BLaER1 (cell line): ENCODE measurements around the gene LRRC9.

Source experiments
- H3K27ac ChIP-seq: shearing (Covaris generic); formaldehyde crosslinking; 2 replicates; pipeline ENCODE4 v1.8.1; 2022
- H3K27me3 ChIP-seq: shearing (Covaris generic); formaldehyde crosslinking; 2 replicates; pipeline ENCODE4 v1.8.1; 2022
- H3K36me3 ChIP-seq: shearing (Covaris generic); formaldehyde crosslinking; 2 replicates; pipeline ENCODE4 v1.8.1; 2022
- H3K4me1 ChIP-seq: shearing (Covaris generic); formaldehyde crosslinking; 2 replicates; pipeline ENCODE4 v1.8.1; 2022
- H3K4me2 ChIP-seq: shearing (Covaris generic); formaldehyde crosslinking; 2 replicates; pipeline ENCODE4 v1.8.1; 2022
- H3K4me3 ChIP-seq: shearing (Covaris generic); formaldehyde crosslinking; 2 replicates; pipeline ENCODE4 v1.8.1; 2022
- H3K9ac ChIP-seq: shearing (Covaris generic); formaldehyde crosslinking; 2 replicates; pipeline ENCODE4 v1.8.1; 2022
- H3K9me3 ChIP-seq: shearing (Covaris generic); formaldehyde crosslinking; 2 replicates; pipeline ENCODE4 v1.8.1; 2022
- H4K20me1 ChIP-seq: shearing (Covaris generic); formaldehyde crosslinking; 2 replicates; pipeline ENCODE4 v1.8.1; 2022
- Cebpa-rat ChIP-seq: shearing (Covaris generic); IDR thresholded peaks from 2 replicates; pipeline ENCODE4 v1.8.1; 2022

LRRC9 gene

GRCh38 chr14:59959668-59960067, 39.7 kb downstream of the LRRC9 start:
- H3K4me1 ChIP-seq: no peaks in the 10 kb centered on the region
- peaks cover 11% of the 10 kb centered on the region for H3K9me3 ChIP-seq
- TF ChIP-seq Cebpa-rat: no peak
- H3K4me3 ChIP-seq: no peak overlapping the region
- H3K4me2 ChIP-seq: no peak overlapping the region
- H3K27ac ChIP-seq: no peak overlapping the region
- H4K20me1 ChIP-seq: no peaks in the 10 kb centered on the region
- no peak overlapping the region for H3K9ac ChIP-seq
- no peaks in the 10 kb centered on the region for H3K27me3 ChIP-seq
- H3K36me3 ChIP-seq: no peaks in the 10 kb centered on the region

GRCh38 chr14:59961518-59962062, 41.6 kb downstream of the LRRC9 start:
- Histone ChIP-seq H3K27ac (no peak overlapping the region), H3K4me1 (no peaks in the 10 kb centered on the region), H3K27me3 (no peaks in the 10 kb centered on the region), H4K20me1 (no peaks in the 10 kb centered on the region), H3K36me3 (no peaks in the 10 kb centered on the region), H3K9ac (no peak overlapping the region), H3K4me2 (no peak overlapping the region), H3K4me3 (no peak overlapping the region), H3K9me3 (peaks cover 11% of the 10 kb centered on the region)
- no peak for TF ChIP-seq Cebpa-rat

GRCh38 chr14:59964251-59965007, 44.5 kb downstream of the LRRC9 start:
- Histone ChIP-seq H3K36me3 (no peaks in the 10 kb centered on the region), H3K9me3 (no peaks in the 10 kb centered on the region), H3K27me3 (no peaks in the 10 kb centered on the region), H3K9ac (no peak overlapping the region), H4K20me1 (no peaks in the 10 kb centered on the region), H3K4me1 (no peaks in the 10 kb centered on the region), H3K27ac (no peak overlapping the region), H3K4me3 (peak overlapping the region; percentile 67; the same call in 1 of the 2 replicates), H3K4me2 (peak overlapping the region; percentile 67)
- no peak for TF ChIP-seq Cebpa-rat

- H3K4me1 ChIP-seq: no peaks in the 10 kb centered on the region
- no peak overlapping the region for H3K27ac ChIP-seq
- H3K9me3 ChIP-seq: no peaks in the 10 kb centered on the region
- H3K9ac ChIP-seq: no peak overlapping the region
- no peaks in the 10 kb centered on the region for H4K20me1 ChIP-seq
- no peaks in the 10 kb centered on the region for H3K27me3 ChIP-seq
- H3K36me3 ChIP-seq: no peaks in the 10 kb centered on the region
- H3K4me2 ChIP-seq: no peak overlapping the region
- no peak overlapping the region for H3K4me3 ChIP-seq
- TF ChIP-seq Cebpa-rat: no peak
Measured at GRCh38 chr14:59969319-59969718, 49.4 kb downstream of the LRRC9 start.

GRCh38 chr14:59981564-59981963, 61.6 kb downstream of the LRRC9 start:
- H3K9me3 ChIP-seq: no peaks in the 10 kb centered on the region
- no peak overlapping the region for H3K9ac ChIP-seq
- no peak overlapping the region for H3K27ac ChIP-seq
- no peak for TF ChIP-seq Cebpa-rat
- H3K4me3 ChIP-seq: no peak overlapping the region
- no peaks in the 10 kb centered on the region for H3K36me3 ChIP-seq
- no peak overlapping the region for H3K4me2 ChIP-seq
- no peaks in the 10 kb centered on the region for H3K27me3 ChIP-seq
- H3K4me1 ChIP-seq: no peaks in the 10 kb centered on the region
- H4K20me1 ChIP-seq: no peaks in the 10 kb centered on the region

GRCh38 chr14:59983048-59983447, 63.1 kb downstream of the LRRC9 start:
- no peak overlapping the region for H3K4me2 ChIP-seq

GRCh38 chr14:59986556-59987059, 66.7 kb downstream of the LRRC9 start:
- TF ChIP-seq Cebpa-rat: no peak
- no peaks in the 10 kb centered on the region for H3K36me3 ChIP-seq
- H3K4me1 ChIP-seq: no peaks in the 10 kb centered on the region
- no peak overlapping the region for H3K9ac ChIP-seq
- no peaks in the 10 kb centered on the region for H3K9me3 ChIP-seq
- H3K4me3 ChIP-seq: no peak overlapping the region
- H4K20me1 ChIP-seq: no peaks in the 10 kb centered on the region
- no peak overlapping the region for H3K4me2 ChIP-seq
- no peaks in the 10 kb centered on the region for H3K27me3 ChIP-seq
- H3K27ac ChIP-seq: no peak overlapping the region

More at GRCh38 chr14:59983048-59983447, 63.1 kb downstream of the LRRC9 start:
- Histone ChIP-seq H3K36me3 (no peaks in the 10 kb centered on the region), H3K27ac (no peak overlapping the region), H3K4me1 (no peaks in the 10 kb centered on the region), H3K27me3 (no peaks in the 10 kb centered on the region), H4K20me1 (no peaks in the 10 kb centered on the region), H3K9me3 (no peaks in the 10 kb centered on the region), H3K9ac (no peak overlapping the region), H3K4me3 (no peak overlapping the region)
- no peak for TF ChIP-seq Cebpa-rat

GRCh38 chr14:59997449-59997848, 77.5 kb downstream of the LRRC9 start:
- Histone ChIP-seq H3K27me3 (no peaks in the 10 kb centered on the region), H3K9ac (no peak overlapping the region), H3K4me3 (no peak overlapping the region), H3K4me1 (no peaks in the 10 kb centered on the region), H3K4me2 (no peak overlapping the region), H3K27ac (no peak overlapping the region), H4K20me1 (no peaks in the 10 kb centered on the region), H3K36me3 (no peaks in the 10 kb centered on the region), H3K9me3 (no peaks in the 10 kb centered on the region)
- no peak for TF ChIP-seq Cebpa-rat

- H4K20me1 ChIP-seq: no peaks in the 10 kb centered on the region
- no peaks in the 10 kb centered on the region for H3K27me3 ChIP-seq
- H3K4me1 ChIP-seq: no peaks in the 10 kb centered on the region
- TF ChIP-seq Cebpa-rat: no peak
- no peak overlapping the region for H3K9ac ChIP-seq
- no peaks in the 10 kb centered on the region for H3K9me3 ChIP-seq
- no peaks in the 10 kb centered on the region for H3K36me3 ChIP-seq
- no peak overlapping the region for H3K4me3 ChIP-seq
- no peak overlapping the region for H3K27ac ChIP-seq
- H3K4me2 ChIP-seq: no peak overlapping the region
Measured at GRCh38 chr14:59997966-59998365, 78.0 kb downstream of the LRRC9 start.

- H3K27ac ChIP-seq: no peak overlapping the region
- no peak overlapping the region for H3K9ac ChIP-seq
- H3K4me2 ChIP-seq: no peak overlapping the region
- no peaks in the 10 kb centered on the region for H3K9me3 ChIP-seq
- TF ChIP-seq Cebpa-rat: no peak
- H3K27me3 ChIP-seq: no peaks in the 10 kb centered on the region
- H3K4me1 ChIP-seq: no peaks in the 10 kb centered on the region
- no peaks in the 10 kb centered on the region for H4K20me1 ChIP-seq
- no peaks in the 10 kb centered on the region for H3K36me3 ChIP-seq
- no peak overlapping the region for H3K4me3 ChIP-seq
Measured at GRCh38 chr14:59998564-59998963, 78.6 kb downstream of the LRRC9 start.
